Dedifferentiated amniotic fluid mesenchymal stem cell (primary cell): ENCODE data around the gene RHNO1.

Source experiments
- DNase-seq: peaks from one replicate; pipeline ENCODE4 v3.0.0-alpha.2; 2016; ENCODE audit errors: extremely low spot score

The RHNO1 gene

GRCh38 chr12:2902272-2902880 is 25.4 kb downstream of the RHNO1 start:
- no peak for DNase-seq

GRCh38 chr12:2904260-2904659 is 27.2 kb downstream of the RHNO1 start:
- no peak for DNase-seq

GRCh38 chr12:2912216-2912575 is 35.2 kb downstream of the RHNO1 start:
- no peak for DNase-seq

GRCh38 chr12:2919249-2919648 is 42.2 kb downstream of the RHNO1 start:
- DNase-seq, result no peak

GRCh38 chr12:2922329-2922728 is 45.3 kb downstream of the RHNO1 start:
- no peak for DNase-seq

- DNase-seq, result no peak
These were observed 46.0 kb downstream of the RHNO1 start for GRCh38 chr12:2923057-2923456.

- DNase-seq, result no peak
These were observed 47.0 kb downstream of the RHNO1 start for GRCh38 chr12:2924019-2924418.

- DNase-seq, result no peak
These were observed 48.4 kb downstream of the RHNO1 start for GRCh38 chr12:2925322-2925995.

- DNase-seq, result no peak
These were observed 53.8 kb downstream of the RHNO1 start for GRCh38 chr12:2930865-2931264.

- no peak for DNase-seq
These were observed 56.6 kb downstream of the RHNO1 start for GRCh38 chr12:2933586-2933985.

- no peak for DNase-seq
These were observed 57.3 kb downstream of the RHNO1 start for GRCh38 chr12:2934371-2934770.

GRCh38 chr12:2936301-2936700 is 59.3 kb downstream of the RHNO1 start:
- DNase-seq, result no peak

GRCh38 chr12:2937500-2937899 is 60.5 kb downstream of the RHNO1 start:
- no peak for DNase-seq
